HuH-7.5 (cell line): ENCODE data around the gene PDE4DIP.
"Not testable (repeated sequence)": the region's sequence is repeated elsewhere in the genome, so short reads cannot be mapped to it uniquely, and the experiment has no call there.

Experiments used
- DNase-seq: peaks from one replicate; pipeline ENCODE4 v3.0.0; 2011; ENCODE audit warnings: low spot score

Gene PDE4DIP

GRCh38 chr1:148921047-148921446, 76.8 kb downstream of the PDE4DIP start:
- not testable (repeated sequence) for DNase-seq

- not testable (repeated sequence) for DNase-seq
Observed at GRCh38 chr1:148923798-148924197, 79.6 kb downstream of the PDE4DIP start.

GRCh38 chr1:148927645-148928044, 83.4 kb downstream of the PDE4DIP start:
- not testable (repeated sequence) for DNase-seq

GRCh38 chr1:148929253-148929652, 85.0 kb downstream of the PDE4DIP start:
- DNase-seq: not testable (repeated sequence)

GRCh38 chr1:148935381-148936002, 91.3 kb downstream of the PDE4DIP start:
- DNase-seq: not testable (repeated sequence)

- not testable (repeated sequence) for DNase-seq
Observed at GRCh38 chr1:148942906-148943305, 98.7 kb downstream of the PDE4DIP start.

- DNase-seq: not testable (repeated sequence)
Observed at GRCh38 chr1:148945130-148945529, 100.9 kb downstream of the PDE4DIP start.

GRCh38 chr1:148948768-148949167, 104.5 kb downstream of the PDE4DIP start:
- DNase-seq: not testable (repeated sequence)

GRCh38 chr1:148951336-148952227, 107.4 kb downstream of the PDE4DIP start:
- DNase-seq: not testable (repeated sequence)

- not testable (repeated sequence) for DNase-seq
Observed at GRCh38 chr1:148952253-148952937, 108.2 kb downstream of the PDE4DIP start.

- DNase-seq: not testable (repeated sequence)
Observed at GRCh38 chr1:148952938-148953616, 108.8 kb downstream of the PDE4DIP start.

- DNase-seq: not testable (repeated sequence)
Observed at GRCh38 chr1:148953730-148954129, 109.5 kb downstream of the PDE4DIP start.

GRCh38 chr1:148958343-148958742, 114.1 kb downstream of the PDE4DIP start:
- DNase-seq: not testable (repeated sequence)

GRCh38 chr1:148960212-148961000, 116.2 kb downstream of the PDE4DIP start:
- DNase-seq: not testable (repeated sequence)

GRCh38 chr1:148962127-148962857, 118.1 kb downstream of the PDE4DIP start:
- DNase-seq: not testable (repeated sequence)

GRCh38 chr1:148966084-148966483, 121.9 kb downstream of the PDE4DIP start:
- DNase-seq: not testable (repeated sequence)

- not testable (repeated sequence) for DNase-seq
Observed at GRCh38 chr1:148967580-148967979, 123.4 kb downstream of the PDE4DIP start.

GRCh38 chr1:148968682-148969081, 124.5 kb downstream of the PDE4DIP start:
- DNase-seq: not testable (repeated sequence)

- DNase-seq: not testable (repeated sequence)
Observed at GRCh38 chr1:148969126-148969525, 124.9 kb downstream of the PDE4DIP start.

GRCh38 chr1:148975453-148975852, 131.2 kb downstream of the PDE4DIP start:
- not testable (repeated sequence) for DNase-seq
